GM12891 (cell line): ENCODE results near the gene RSAD2.

Source experiments
- POLR2A ChIP-seq: IDR thresholded peaks from 2 replicates; pipeline ENCODE4 v1.6.1; 2011; ENCODE audit warnings: low read depth, low read length, control low read depth
- POLR2AphosphoS5 ChIP-seq: IDR thresholded peaks from 2 replicates; pipeline ENCODE4 v1.6.1; 2011; ENCODE audit warnings: low read depth, low read length, control low read depth
- POU2F2 ChIP-seq: IDR thresholded peaks from 2 replicates; pipeline ENCODE4 v1.6.1; 2011; ENCODE audit warnings: low read depth, mild to moderate bottlenecking, control low read depth, low read length, moderate library complexity
- SPI1 ChIP-seq: IDR thresholded peaks from 2 replicates; pipeline ENCODE4 v1.6.1; 2011; ENCODE audit warnings: low read depth, low read length, control low read depth
- TAF1 ChIP-seq: IDR thresholded peaks from 2 replicates; pipeline ENCODE4 v1.6.1; 2011; ENCODE audit warnings: low read depth, low read length, control low read depth

DNA sequence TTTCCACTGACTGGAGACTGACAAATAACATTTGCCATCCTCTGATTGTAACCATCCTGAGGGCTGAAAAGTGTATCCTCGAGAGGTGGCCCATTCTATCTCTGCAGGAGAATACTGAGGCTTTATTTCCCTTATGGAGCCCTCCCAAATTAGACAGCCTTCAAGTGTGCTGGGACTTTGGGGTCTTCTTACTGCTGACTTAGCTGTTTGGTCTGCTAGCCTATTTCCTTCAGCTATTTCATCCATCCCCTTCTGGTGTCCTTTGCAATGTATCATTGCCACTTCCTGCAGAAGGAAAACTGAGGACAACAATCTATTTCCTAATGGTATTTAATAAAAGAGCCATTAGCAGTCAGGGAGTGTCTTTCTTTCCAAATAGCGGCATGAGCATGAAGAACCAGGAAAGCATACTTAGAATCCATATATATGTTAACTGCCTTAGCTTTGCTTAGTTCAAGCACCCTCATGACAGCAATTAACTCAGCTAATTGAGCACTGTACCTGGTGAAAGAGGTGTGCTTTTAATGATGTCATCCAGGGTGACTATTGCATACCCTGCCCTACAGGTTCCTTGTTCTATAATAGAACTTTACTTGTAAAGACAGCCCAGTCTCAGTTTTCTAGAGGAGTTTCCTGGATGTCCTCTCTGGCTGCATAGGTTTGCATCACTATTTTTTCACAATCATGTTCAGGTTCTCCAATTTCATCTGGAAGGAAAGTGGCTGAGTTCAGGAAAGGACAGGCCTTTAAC is 35.9 kb upstream of the RSAD2 start:
- no peak for TF ChIP-seq POU2F2
- no peak for TF ChIP-seq POLR2A
- no peak for TF ChIP-seq SPI1
- no peak for TF ChIP-seq POLR2AphosphoS5
- no peak for TF ChIP-seq TAF1
